Peyer's patch (tissue), 4 donors: ENCODE measurements around the gene PLD2. TPM values are rescaled to one million over a fixed set of nuclear protein-coding genes. Genes with fewer than 3 reads are reported as not detected.

Source experiments
- DNase-seq, 3 donors: peaks; one replicate each; pipeline ENCODE4 v3.0.0-alpha.2; 2017 to 2019
- H3K27ac ChIP-seq, 4 donors: fragments of 200-600 bp; sonication (generic); one replicate each; pipeline ENCODE4 v1.5.1; 2016 to 2019
- H3K27me3 ChIP-seq, 2 donors: fragments of 200-600 bp; sonication (generic); one replicate each; pipeline ENCODE4 v1.5.1; 2019
- H3K36me3 ChIP-seq, 3 donors: fragments of 200-600 bp; sonication (generic); one replicate each; pipeline ENCODE4 v1.5.1; 2016 to 2019
- H3K4me1 ChIP-seq, 4 donors: fragments of 200-600 bp; sonication (generic); one replicate each; pipeline ENCODE4 v1.5.1; 2016 to 2019
- H3K4me3 ChIP-seq, 4 donors: fragments of 200-600 bp; sonication (generic); 1 replicate in 3 of 4; 2 replicates in 1 of 4; pipeline ENCODE4 v1.5.1; 2016 to 2019; ENCODE audit warnings: mild to moderate bottlenecking in 1 of 4
- H3K9me3 ChIP-seq, 4 donors: fragments of 200-600 bp; sonication (generic); one replicate each; pipeline ENCODE4 v1.5.1; 2016 to 2019; ENCODE audit warnings: mild to moderate bottlenecking in 1 of 4
- POLR2A ChIP-seq, 2 donors: fragments of 450-650 bp; IDR thresholded peaks; one replicate each; pipeline ENCODE4 v1.5.1; 2017; ENCODE audit warnings: antibody characterized with exemption in 2 of 2, mild to moderate bottlenecking in 2 of 2, moderate library complexity in 2 of 2
- total RNA-seq, 4 donors: library from RNA; depleted of rRNA; stranded (reverse); fragments of >200 nt; gene quantifications; one replicate each; pipeline ENCODE4 v1.1.0, GENCODE V29; 2016
- TF ChIP-seq, protein P1 (sequence below), 6 experiments: fragments of 450-650 bp in 4 of 6; fragments of 200-600 bp in 2 of 6; sonication (generic) in 1 of 6; IDR thresholded peaks; one replicate each; pipeline ENCODE4 v1.5.1; 2017 to 2019; ENCODE audit warnings: antibody characterized with exemption in 6 of 6, mild to moderate bottlenecking in 3 of 6, moderate library complexity in 1 of 6

The PLD2 gene
- total RNA-seq, 4 donors from 2014 or later, result 14.4 to 33.8 (median 26.6) TPM

DNA sequence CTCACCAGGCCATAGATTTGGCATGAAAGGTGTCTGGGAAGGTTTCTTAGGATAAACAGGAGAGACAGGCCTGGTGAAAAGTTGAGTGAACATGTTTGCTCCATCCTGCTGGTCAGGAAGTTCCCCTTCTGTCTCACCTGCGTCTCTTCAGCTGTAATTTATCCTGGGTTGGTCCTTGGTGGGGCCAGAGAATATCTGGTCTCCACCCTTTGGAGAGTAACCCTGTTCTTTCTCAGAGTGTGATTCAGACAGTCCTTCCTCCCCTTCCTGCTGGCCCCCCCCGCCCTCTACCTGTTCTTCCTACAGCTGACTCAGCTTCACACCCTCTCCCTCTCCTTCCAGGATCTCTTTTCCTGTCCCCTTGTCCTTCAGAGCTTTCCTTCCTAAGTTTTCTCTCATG, 43.3 kb downstream of the PLD2 start:
- H3K4me1 ChIP-seq, result peaks cover 0 to 39% (median 0%) of the 10 kb centered on the region in 4 donors
- H3K9me3 ChIP-seq, result no peaks in the 10 kb centered on the region
- no peaks in the 10 kb centered on the region for H3K27me3 ChIP-seq
- TF ChIP-seq POLR2A (IDR thresholded peaks at IDR 0.05), result no peak
- TF ChIP-seq, protein P1, sequence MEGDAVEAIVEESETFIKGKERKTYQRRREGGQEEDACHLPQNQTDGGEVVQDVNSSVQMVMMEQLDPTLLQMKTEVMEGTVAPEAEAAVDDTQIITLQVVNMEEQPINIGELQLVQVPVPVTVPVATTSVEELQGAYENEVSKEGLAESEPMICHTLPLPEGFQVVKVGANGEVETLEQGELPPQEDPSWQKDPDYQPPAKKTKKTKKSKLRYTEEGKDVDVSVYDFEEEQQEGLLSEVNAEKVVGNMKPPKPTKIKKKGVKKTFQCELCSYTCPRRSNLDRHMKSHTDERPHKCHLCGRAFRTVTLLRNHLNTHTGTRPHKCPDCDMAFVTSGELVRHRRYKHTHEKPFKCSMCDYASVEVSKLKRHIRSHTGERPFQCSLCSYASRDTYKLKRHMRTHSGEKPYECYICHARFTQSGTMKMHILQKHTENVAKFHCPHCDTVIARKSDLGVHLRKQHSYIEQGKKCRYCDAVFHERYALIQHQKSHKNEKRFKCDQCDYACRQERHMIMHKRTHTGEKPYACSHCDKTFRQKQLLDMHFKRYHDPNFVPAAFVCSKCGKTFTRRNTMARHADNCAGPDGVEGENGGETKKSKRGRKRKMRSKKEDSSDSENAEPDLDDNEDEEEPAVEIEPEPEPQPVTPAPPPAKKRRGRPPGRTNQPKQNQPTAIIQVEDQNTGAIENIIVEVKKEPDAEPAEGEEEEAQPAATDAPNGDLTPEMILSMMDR (IDR thresholded peaks at IDR 0.05), result no peak
- H3K36me3 ChIP-seq, result peaks cover 0 to 4% (median 0%) of the 10 kb centered on the region in 3 donors
- peak in 2 of 3 donors; percentile 67 to 78 for DNase-seq
- H3K4me3 ChIP-seq, result no peak overlapping the region
- peak overlapping the region in 3 of 4 donors; percentile 30 to 77 (median 32) for H3K27ac ChIP-seq

GRCh38 chr17:4851084-4851483, 44.1 kb downstream of the PLD2 start:
- no peak overlapping the region for H3K4me3 ChIP-seq
- no peak for DNase-seq
- H3K27me3 ChIP-seq, result no peaks in the 10 kb centered on the region
- H3K27ac ChIP-seq, result peak overlapping the region in 1 of 4 donors; percentile 30
- peaks cover 0 to 4% (median 0%) of the 10 kb centered on the region in 3 donors for H3K36me3 ChIP-seq
- no peaks in the 10 kb centered on the region for H3K9me3 ChIP-seq
- no peak for TF ChIP-seq POLR2A (IDR thresholded peaks at IDR 0.05)
- TF ChIP-seq, protein P1 (IDR thresholded peaks at IDR 0.05), result no peak
- H3K4me1 ChIP-seq, result peaks cover 0 to 32% (median 0%) of the 10 kb centered on the region in 4 donors

DNA sequence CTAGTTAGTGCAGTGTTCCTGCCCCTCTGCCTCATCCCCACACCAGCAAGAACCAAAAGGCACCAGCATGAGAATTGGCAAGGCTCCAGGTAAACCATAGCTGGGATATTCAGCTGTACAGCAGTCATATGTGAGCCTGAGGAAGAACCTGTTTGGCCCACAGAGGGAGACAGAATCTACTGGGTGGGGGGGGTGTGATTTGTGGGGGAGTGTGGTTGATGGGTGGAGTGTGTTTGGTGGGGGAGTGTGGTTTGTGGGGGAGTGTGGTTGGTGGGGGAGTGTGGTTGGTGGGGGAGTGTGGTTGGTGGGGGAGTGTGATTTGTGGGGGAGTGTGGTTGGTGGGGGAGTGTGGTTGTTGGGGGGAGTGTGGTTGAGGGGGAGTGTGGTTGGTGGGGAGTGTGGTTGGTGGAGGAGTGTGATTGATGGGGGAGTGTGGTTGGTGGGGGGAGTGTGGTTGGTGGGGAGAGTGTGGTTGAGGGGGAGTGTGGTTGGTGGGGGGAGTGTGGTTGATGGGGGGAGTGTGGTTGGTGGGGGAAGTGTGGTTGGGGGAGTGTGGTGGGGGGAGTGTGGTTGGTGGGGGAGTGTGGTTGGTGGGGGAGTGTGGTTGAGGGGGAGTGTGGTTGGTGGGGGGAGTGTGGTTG, 45.7 kb downstream of the PLD2 start:
- DNase-seq, result no peak
- H3K4me1 ChIP-seq, result peaks cover 0 to 34% (median 0%) of the 10 kb centered on the region in 4 donors

DNA sequence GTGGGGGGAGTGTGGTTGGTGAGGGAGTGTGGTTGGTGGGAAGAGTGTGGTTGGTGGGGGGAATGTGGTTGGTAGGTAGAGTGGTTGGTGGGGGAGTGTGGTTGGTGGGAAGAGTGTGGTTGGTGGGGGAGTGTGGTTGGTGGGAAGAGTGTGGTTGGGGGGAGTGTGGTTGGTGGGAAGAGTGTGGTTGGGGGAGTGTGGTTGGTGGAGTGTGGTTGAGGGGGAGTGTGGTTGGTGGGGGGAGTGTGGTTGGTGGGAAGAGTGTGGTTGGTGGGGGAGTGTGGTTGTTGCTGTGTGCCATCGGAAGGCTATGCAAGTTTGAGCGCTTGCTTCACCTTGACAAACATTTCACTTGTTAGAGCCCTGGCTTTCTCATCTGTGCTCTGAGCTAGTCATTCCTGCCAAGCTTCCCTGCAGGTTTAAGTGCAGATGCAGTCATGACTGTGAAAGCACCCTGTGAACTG, 46.3 kb downstream of the PLD2 start:
- no peak for TF ChIP-seq POLR2A (IDR thresholded peaks at IDR 0.05)
- TF ChIP-seq, protein P1 (IDR thresholded peaks at IDR 0.05), result no peak
- H3K36me3 ChIP-seq, result peaks cover 0 to 4% (median 0%) of the 10 kb centered on the region in 3 donors
- H3K27me3 ChIP-seq, result no peaks in the 10 kb centered on the region
- DNase-seq, result no peak
- peaks cover 0 to 39% (median 0%) of the 10 kb centered on the region in 4 donors for H3K4me1 ChIP-seq
- no peak overlapping the region for H3K4me3 ChIP-seq
- no peak overlapping the region for H3K27ac ChIP-seq
- H3K9me3 ChIP-seq, result no peaks in the 10 kb centered on the region

More for the DNA sequence above, 45.7 kb downstream of the PLD2 start:
- Histone ChIP-seq H3K9me3 (no peaks in the 10 kb centered on the region), H3K4me3 (no peak overlapping the region), H3K27ac (peak overlapping the region in 1 of 4 donors; percentile 10), H3K36me3 (peaks cover 0 to 4% (median 0%) of the 10 kb centered on the region in 3 donors), H3K27me3 (no peaks in the 10 kb centered on the region)
- TF ChIP-seq, protein P1 (IDR thresholded peaks at IDR 0.05), result no peak
- TF ChIP-seq POLR2A (IDR thresholded peaks at IDR 0.05), result no peak

DNA sequence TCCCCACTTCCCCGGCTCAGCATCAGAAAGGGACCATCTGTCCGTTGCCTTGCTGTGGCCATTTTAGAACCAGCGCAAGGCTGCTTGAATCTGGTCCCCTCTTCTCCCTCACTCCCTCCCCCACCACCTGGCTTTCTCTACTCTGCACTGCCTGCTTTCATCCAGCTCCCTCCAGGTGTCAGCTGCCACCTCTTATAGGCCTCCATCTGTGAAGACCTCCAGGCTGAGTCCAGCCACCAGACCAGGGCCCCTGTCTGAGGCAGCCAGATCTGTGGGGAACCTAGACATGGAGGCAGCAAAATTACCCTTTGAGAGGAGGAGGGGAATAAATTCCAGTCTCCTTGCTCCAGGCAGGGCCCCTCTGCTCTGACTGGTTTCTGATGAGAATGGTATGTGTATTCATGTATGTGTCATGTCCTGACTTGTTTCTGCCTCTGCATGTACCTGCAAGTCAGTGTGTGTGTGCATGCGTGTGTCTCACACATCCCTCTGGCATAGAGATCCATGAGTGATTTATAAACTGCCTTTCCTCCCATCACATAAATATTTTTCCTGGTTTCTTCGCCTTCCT, 47.2 kb downstream of the PLD2 start:
- no peaks in the 10 kb centered on the region for H3K27me3 ChIP-seq
- no peak for DNase-seq
- peaks cover 0 to 48% (median 0%) of the 10 kb centered on the region in 4 donors for H3K4me1 ChIP-seq
- H3K27ac ChIP-seq, result no peak overlapping the region
- no peaks in the 10 kb centered on the region for H3K9me3 ChIP-seq
- H3K36me3 ChIP-seq, result peaks cover 0 to 4% (median 0%) of the 10 kb centered on the region in 3 donors
- no peak overlapping the region for H3K4me3 ChIP-seq
- no peak for TF ChIP-seq POLR2A (IDR thresholded peaks at IDR 0.05)
- TF ChIP-seq, protein P1 (IDR thresholded peaks at IDR 0.05), result no peak
